GM18951 (cell line): Measurements from ENCODE around the gene SH3PXD2A.
"Not testable (repeated sequence)": the region's sequence is repeated elsewhere in the genome, so short reads cannot be mapped to it uniquely, and the experiment has no call there.

ENCODE experiments used
- POLR2A ChIP-seq: IDR thresholded peaks from 4 replicates; pipeline ENCODE4 v1.6.1; 2011; ENCODE audit warnings: mild to moderate bottlenecking; ENCODE audit not compliant: insufficient read length, insufficient read depth; ENCODE audit errors: extremely low read depth
- in situ Hi-C: fragments of 300-500 bp; cut with MboI; formaldehyde crosslinking; loops from one replicate; pipeline ENCODE4 v1.12.0; 2022; ENCODE audit warnings: low sequenced_read_pairs, mixed read lengths, inconsistent platforms; ENCODE audit not compliant: unreplicated experiment

The SH3PXD2A gene

DNA sequence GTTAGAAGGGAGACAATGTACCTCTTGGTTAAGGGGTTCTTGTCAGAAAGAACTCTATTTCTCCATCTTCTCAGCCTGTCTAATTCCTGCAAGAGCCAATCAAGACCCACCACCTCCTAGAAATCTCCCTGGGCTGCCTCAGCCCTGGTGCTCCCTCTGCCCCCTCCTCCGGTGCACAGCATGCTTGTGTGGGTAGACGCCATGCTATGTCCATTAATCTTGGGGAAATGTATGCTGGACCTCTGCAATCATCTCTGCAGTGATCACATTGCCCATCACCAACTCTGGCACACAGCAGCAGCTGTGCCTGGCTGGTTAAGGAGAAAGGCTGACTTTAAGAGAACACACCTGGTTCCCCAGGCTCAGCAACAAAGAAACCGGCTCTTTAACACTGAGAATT lies 37.3 kb downstream of the SH3PXD2A start:
- no peak for TF ChIP-seq POLR2A
- in situ Hi-C loops = no loop called here

DNA sequence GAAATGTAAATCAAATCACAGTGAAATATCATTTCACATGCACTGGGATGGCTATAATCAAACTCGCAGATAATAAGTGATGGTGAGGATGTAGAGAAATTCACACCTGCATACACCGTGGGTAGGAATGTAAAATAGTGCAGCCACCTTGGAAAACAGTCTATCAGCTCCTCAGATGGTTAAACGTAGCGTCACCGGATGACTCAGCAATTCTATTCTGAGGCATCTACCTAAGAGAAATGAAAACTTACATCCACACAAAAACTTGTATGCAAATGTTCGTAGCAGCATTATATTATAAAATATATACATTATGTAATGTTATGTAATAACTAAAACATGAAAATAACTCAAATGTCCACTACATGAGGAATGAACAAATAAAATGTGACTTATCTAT lies 38.9 kb downstream of the SH3PXD2A start:
- in situ Hi-C loops = no loop called here
- no peak for TF ChIP-seq POLR2A

DNA sequence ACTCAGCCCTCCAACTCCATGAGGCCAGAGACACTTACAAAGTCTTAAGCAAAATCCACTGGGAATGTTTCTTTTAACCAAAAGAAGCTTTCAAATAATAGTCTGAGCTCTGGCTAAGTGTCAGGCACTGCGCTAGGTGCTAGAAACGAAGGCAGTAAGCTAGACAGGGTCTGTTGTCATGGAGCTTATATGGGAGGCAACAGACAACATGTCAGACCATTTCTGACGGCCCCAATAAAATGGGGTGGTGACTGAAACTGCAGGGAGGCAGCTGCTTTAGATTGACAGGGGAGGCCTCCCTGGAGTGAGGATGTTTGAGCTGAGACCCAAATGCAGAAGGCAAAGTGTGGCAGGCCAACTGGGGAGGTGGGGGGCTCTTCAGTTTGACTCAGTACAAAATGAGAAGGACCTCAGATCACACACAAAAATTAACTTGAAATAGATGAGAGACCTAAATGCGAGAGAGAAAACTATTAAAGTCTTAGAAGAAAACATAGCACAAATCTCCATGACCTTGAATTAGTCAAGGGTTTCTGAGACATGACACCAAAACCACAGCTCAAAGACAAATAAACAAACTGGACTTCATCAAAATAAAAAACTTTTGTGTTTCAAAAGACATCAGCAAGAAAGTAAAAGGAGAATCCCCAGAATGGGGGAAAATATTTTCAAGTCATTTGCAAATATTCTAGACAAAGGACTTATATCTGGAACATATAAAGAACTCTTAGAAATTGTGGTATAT lies 40.6 kb downstream of the SH3PXD2A start:
- no peak for TF ChIP-seq POLR2A
- in situ Hi-C loops = no loop called here

DNA sequence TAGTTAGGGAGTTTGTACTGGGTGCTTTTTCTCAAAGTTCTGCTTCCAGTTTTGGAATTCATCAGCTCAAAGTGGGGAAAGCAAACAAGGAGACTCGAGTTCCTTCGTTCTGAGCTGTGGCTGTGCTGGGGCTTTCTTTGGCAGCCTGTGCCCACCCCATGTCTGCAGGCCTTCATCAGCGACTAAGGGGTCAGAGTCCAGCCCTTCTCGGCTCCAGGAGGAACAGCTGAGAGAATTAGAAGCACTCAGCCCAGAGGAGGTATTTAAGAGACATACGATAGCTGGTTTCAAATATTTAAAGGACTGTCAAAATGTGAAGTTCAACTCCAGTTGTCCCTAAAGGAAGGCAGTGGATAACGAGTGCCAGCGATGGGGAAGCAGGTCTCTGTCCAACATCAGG lies 41.3 kb downstream of the SH3PXD2A start:
- in situ Hi-C loops = no loop called here
- no peak for TF ChIP-seq POLR2A

DNA sequence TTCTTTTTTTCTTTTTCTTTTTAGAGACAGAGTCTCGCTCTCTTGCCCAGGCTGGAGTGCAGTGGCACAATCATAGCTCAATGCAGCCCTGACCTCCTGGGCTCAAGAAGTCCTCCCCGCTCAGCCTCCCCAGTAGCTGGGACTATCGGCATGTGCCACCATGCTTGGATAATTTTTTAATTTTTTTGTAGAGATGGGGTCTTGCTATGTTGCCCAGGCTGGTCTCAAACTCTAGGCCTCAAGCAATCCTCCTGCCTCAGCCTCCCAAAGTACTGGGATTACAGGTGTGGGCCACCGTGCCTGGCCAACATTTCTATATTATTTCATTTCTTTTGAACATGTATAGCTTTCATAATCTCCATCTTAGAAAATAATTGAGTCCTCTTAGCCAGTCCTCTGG lies 42.1 kb downstream of the SH3PXD2A start:
- in situ Hi-C loops = not testable (repeated sequence)

DNA sequence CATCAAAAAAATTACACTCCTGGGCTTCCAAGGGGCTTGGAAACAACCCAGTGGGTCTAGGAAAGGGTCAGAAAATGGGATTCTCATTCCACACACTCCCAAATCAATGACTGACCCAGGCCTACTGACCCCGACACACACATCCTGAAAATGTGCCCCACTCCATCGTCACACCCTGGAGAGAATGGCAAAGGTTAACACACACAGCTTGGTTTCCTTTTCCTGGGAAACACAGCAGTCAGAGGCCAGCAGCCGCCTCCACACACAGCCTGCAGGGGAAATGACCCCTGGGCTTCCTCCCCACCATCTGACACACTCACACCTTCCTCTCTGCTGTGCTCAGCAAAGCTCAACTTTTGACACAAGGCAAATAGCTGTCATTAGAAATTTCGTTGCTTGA lies 42.9 kb downstream of the SH3PXD2A start:
- in situ Hi-C loops = no loop called here
- TF ChIP-seq POLR2A = no peak

DNA sequence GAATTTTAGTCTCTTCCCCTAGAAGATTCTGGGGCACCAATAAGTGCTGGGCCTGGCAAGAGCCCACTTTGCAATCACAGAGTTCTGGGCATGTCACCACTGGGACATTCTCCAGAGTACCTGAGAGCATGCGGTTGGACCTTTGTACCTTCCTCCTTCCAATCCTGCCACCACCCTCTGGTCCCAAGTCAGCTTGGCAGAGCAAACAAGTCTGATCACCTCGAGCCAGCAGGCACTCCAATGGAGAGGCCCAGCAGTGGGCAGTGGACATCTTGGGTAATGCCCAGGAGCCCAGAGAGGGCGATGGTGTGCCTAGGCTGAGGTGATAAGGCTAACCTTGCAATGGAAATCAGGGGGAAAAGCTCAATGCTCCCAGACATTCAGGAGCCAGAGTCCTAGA lies 43.4 kb downstream of the SH3PXD2A start:
- TF ChIP-seq POLR2A = no peak

DNA sequence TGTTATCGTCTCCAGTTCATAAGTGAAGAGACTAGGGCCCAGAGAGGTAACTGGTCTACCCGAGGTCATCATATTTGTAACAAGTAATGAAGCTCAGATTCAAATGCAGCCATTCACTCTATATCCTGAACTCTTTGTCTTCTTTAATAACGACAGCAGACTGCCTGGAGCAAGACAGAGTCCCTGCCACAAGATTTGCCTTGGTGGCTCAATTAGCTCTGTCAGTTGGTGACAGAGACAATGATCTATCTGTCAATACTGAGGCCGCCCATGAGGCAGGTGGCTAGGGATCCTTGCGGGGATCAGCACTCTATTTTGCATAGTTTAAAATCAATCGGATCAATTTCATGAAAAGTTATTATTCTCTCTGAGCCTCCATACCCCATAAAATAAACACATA lies 43.9 kb downstream of the SH3PXD2A start:
- no peak for TF ChIP-seq POLR2A
- in situ Hi-C loops = no loop called here

More for the DNA sequence above, 43.4 kb downstream of the SH3PXD2A start:
- in situ Hi-C loops = no loop called here

DNA sequence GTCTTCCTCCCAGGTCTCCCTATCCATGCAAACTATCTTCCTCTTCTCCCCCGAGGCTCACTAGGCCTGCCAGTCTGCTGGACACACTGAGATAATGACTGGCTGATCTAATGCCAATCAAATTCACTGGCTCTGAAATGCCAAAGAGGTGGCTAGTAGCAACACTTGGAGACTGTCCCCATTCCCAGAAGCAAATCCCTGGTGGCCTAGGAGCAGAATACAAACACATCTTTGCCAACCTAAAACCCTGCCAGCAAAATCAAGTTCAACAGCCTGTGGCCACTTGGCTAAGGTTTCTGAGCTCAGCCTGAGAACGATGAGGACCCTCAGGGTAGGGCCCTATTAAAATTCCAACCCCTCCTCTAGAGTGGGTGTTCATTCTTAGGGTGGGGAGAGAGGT lies 46.6 kb downstream of the SH3PXD2A start:
- no peak for TF ChIP-seq POLR2A
- in situ Hi-C loops = no loop called here

DNA sequence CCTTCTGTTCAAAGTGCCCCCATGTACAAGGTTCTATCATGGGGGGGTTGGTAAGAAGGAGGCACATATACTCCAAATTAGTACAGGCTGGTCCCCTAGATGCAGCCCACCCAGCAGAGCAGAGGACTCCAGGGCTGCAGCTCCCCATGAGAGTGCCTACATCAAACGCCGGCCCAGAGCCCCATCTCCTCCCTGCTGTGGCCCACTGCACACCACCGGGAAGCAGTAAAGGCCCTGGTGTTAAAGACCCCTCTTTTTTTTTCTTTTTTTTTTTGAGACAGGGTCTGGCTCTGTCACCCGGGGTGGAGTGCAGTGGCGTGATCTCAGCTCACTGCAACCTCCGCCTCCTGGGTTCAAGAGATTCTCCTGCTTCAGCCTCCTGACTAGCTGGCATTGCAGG lies 47.4 kb downstream of the SH3PXD2A start:
- no peak for TF ChIP-seq POLR2A
- in situ Hi-C loops = no loop called here

DNA sequence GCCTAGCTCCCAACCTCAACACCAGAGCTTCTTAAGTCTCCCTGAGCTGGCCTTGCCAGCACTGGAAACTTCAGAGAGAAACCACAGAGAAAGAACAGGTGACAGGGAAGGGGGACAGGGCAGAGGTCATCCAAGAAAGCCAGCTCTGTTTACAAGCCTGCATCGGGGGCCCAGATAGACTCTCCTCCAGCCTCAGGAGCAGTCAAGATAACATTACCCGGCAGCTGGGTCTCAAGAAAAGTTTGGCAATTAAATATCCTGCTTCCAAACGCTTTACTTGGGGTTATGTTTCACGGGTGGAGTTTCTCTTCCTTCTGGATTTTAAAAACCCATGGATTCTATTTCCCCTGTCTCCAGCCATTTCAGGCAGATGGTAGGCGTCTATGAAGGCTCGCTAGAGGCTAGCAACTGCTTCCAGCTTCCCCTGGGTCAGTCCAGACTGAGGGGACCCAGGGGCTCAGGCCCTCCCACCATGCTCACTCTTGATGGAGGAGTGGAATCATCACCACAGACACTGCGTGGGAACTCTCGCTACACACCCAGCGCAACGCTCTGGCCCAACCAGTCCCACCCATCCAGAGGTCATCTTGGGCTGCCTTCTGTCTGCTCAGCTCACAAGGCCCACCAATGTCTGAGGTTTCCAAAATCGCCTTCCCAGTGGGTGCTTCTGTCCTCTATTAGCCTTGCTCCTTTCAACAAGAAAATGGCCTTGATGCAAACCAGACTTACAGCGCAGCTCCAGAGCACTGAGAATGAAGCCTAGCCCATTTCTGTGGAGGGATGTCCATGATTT lies 48.8 kb downstream of the SH3PXD2A start:
- no peak for TF ChIP-seq POLR2A
- in situ Hi-C loops = no loop called here

DNA sequence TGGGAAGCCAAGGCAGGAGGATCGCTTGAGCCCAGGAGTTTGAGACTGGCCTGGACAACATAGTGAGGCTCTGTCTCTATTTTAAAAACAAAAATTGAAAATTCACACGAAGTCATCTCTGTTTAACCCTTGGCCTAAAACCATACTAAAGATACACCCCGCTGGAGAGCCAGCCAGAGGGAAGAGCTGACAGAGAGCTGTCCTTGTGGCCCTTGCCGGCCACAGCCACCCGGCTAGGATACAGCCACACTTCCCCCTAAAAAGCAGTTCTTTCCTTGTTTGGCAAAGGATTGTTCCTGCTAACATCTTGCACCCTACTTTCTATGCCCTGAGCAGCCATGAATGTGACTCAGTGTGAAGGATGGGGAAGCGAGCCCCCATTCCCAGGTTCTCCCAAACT lies 49.6 kb downstream of the SH3PXD2A start:
- in situ Hi-C loops = no loop called here
- TF ChIP-seq POLR2A = no peak

DNA sequence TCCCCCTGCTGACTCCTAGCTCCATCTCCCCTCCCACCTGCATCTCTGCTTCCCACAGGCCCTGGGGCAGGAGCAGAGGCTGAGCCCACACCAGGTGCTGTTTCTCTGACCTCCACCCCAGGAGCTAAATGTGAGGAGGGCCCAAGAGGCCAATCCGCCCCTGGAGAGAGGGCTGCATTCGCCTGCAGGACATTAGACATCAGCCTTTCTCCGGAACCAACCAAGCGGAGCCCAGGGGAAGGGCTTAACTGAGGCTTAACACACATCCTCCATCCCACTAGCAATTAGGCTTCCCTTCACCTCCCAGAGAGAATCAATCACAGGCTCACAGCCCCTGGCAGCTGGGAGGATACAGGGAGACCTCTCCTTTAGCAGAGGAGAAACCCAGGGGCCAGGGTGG lies 50.5 kb downstream of the SH3PXD2A start:
- in situ Hi-C loops = no loop called here
- no peak for TF ChIP-seq POLR2A

DNA sequence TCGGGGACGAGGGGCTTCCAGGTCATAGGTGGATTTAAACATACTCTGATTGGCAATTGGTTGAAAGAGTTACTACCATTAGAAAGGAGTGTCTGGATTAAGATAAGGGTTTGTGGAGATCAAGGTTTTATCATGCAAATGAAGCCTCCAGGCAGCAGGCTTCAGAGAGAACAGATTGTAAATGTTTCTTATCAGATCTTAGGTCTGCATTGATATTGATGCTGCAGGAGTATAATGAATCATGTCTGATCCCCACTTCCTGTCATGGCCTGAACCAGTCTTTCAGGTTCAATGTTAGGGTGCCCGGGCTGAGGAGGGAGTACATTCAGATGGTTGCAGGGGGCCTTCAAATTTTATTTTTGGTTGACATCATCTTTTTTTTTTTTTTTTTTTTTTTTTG lies 51.4 kb downstream of the SH3PXD2A start:
- in situ Hi-C loops = no loop called here
- TF ChIP-seq POLR2A = no peak
